ENCODE measurements around the gene ZFAND3.

DNA sequence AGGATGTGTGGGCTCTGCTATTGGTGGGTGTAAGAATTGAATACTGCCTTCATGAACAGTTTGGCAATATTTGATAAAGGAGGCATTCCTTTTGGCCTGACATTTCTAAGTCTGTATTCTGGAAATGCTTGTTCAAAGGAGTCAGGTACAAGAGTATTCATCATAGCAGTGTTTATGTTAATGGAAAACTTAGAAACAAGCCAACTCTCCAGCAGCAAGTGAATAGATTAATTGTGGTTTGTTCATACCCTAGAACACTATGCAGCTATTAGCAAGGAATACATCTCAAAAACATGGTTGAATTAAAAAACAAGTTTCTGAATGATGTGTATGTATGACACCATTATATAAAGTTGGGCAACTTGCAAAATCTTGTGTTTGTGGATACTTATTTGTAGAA is 195.8 kb downstream of the ZFAND3 start:
- TF ChIP-seq, protein P1, sequence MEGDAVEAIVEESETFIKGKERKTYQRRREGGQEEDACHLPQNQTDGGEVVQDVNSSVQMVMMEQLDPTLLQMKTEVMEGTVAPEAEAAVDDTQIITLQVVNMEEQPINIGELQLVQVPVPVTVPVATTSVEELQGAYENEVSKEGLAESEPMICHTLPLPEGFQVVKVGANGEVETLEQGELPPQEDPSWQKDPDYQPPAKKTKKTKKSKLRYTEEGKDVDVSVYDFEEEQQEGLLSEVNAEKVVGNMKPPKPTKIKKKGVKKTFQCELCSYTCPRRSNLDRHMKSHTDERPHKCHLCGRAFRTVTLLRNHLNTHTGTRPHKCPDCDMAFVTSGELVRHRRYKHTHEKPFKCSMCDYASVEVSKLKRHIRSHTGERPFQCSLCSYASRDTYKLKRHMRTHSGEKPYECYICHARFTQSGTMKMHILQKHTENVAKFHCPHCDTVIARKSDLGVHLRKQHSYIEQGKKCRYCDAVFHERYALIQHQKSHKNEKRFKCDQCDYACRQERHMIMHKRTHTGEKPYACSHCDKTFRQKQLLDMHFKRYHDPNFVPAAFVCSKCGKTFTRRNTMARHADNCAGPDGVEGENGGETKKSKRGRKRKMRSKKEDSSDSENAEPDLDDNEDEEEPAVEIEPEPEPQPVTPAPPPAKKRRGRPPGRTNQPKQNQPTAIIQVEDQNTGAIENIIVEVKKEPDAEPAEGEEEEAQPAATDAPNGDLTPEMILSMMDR (conservative IDR thresholded peaks at IDR 0.05 in 1 of 2, IDR thresholded peaks at IDR 0.05 in 1 of 2; ENCODE audit: low read depth in 1 of 2, low read length in 2 of 2): no peak
- TF ChIP-seq EZH2 (IDR thresholded peaks at IDR 0.05; ENCODE audit: low read length, missing control alignments): no peak

Data from fibroblast of lung (primary cell).